ENCODE measurements around the gene UGT1A6. TPM values are rescaled to one million over a fixed set of nuclear protein-coding genes. Genes with fewer than 3 reads are reported as not detected.

UGT1A6 gene
- total RNA-seq, 1 donor, result not detected

DNA sequence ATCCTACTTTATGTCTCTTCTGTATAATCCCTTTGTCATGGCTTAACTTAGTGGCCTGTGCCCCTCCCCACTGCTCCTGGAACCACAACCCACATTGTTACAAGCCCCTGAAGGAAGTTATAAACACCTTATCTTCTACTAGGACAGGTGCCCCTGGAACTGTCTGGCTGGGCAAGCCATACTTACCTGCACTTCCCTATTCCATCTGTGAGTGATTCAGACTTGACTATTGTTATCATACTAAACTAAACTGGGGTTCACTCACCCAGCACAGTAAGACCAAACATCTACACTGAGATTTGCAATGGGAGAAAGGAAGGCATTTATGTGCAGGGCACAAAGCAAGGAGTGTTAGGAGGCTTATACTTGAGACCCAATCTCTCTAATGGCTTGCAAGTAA lies 3.7 kb upstream of the UGT1A6 start:
- peaks cover 8% of the 10 kb centered on the region for H3K27me3 ChIP-seq (ENCODE audit: insufficient read depth, low read length)
- no peak overlapping the region for H3K4me2 ChIP-seq (ENCODE audit: insufficient read depth, low read length)
- H2AFZ ChIP-seq (ENCODE audit: low read length), result no peak overlapping the region

DNA sequence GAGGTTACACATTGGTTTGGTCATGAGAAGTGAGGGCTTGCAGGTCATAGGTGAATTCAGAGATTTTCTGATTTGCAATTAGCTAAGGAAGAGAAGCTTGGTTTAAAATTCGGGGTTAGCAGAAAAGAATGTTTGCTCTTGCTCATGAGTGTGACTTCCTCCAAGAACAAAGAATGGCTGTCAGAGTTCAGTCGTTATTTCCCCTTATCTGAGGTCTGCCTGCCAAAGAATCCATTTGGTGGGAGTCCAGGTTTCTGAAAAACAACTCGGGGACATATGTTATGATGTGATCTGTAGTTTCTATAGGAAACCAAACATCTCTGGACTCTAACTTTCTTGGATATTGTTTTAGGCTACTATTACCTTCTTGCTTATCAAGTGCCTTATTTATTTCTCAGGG lies 3.2 kb upstream of the UGT1A6 start:
- no peak overlapping the region for H2AFZ ChIP-seq (ENCODE audit: low read length)
- no peaks in the 10 kb centered on the region for H4K20me1 ChIP-seq (ENCODE audit: insufficient read depth, low read length)
- TF ChIP-seq, protein P1, sequence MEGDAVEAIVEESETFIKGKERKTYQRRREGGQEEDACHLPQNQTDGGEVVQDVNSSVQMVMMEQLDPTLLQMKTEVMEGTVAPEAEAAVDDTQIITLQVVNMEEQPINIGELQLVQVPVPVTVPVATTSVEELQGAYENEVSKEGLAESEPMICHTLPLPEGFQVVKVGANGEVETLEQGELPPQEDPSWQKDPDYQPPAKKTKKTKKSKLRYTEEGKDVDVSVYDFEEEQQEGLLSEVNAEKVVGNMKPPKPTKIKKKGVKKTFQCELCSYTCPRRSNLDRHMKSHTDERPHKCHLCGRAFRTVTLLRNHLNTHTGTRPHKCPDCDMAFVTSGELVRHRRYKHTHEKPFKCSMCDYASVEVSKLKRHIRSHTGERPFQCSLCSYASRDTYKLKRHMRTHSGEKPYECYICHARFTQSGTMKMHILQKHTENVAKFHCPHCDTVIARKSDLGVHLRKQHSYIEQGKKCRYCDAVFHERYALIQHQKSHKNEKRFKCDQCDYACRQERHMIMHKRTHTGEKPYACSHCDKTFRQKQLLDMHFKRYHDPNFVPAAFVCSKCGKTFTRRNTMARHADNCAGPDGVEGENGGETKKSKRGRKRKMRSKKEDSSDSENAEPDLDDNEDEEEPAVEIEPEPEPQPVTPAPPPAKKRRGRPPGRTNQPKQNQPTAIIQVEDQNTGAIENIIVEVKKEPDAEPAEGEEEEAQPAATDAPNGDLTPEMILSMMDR (IDR thresholded peaks at IDR 0.05; ENCODE audit: extremely low read depth, low read depth, low read length), result no peak
- H3K27me3 ChIP-seq (ENCODE audit: insufficient read depth, low read length), result peaks cover 8% of the 10 kb centered on the region
- no peaks in the 10 kb centered on the region for H3K79me2 ChIP-seq (ENCODE audit: insufficient read depth, low read length)
- no peaks in the 10 kb centered on the region for H3K9me3 ChIP-seq (ENCODE audit: low read depth, low read length)
- H3K4me3 ChIP-seq (ENCODE audit: insufficient read depth, low read length), result no peak overlapping the region
- no peak overlapping the region for H3K4me2 ChIP-seq (ENCODE audit: insufficient read depth, low read length)
- H3K4me1 ChIP-seq (ENCODE audit: insufficient read depth, low read length), result peaks cover 6% of the 10 kb centered on the region
- H3K36me3 ChIP-seq (ENCODE audit: insufficient read depth, low read length), result no peaks in the 10 kb centered on the region
- no peak for DNase-seq (ENCODE audit: insufficient read length, low spot score, missing footprints)
- H3K27ac ChIP-seq (ENCODE audit: low read depth, low read length), result no peak overlapping the region

More for the DNA sequence above, 3.7 kb upstream of the UGT1A6 start:
- Histone ChIP-seq H3K27ac (ENCODE audit: low read depth, low read length) (no peak overlapping the region), H3K79me2 (ENCODE audit: insufficient read depth, low read length) (no peaks in the 10 kb centered on the region), H4K20me1 (ENCODE audit: insufficient read depth, low read length) (no peaks in the 10 kb centered on the region), H3K36me3 (ENCODE audit: insufficient read depth, low read length) (no peaks in the 10 kb centered on the region), H3K4me1 (ENCODE audit: insufficient read depth, low read length) (peaks cover 6% of the 10 kb centered on the region), H3K9me3 (ENCODE audit: low read depth, low read length) (no peaks in the 10 kb centered on the region), H3K4me3 (ENCODE audit: insufficient read depth, low read length) (no peak overlapping the region)
- TF ChIP-seq, protein P1 (IDR thresholded peaks at IDR 0.05; ENCODE audit: extremely low read depth, low read depth, low read length), result no peak
- no peak for DNase-seq (ENCODE audit: insufficient read length, low spot score, missing footprints)

DNA sequence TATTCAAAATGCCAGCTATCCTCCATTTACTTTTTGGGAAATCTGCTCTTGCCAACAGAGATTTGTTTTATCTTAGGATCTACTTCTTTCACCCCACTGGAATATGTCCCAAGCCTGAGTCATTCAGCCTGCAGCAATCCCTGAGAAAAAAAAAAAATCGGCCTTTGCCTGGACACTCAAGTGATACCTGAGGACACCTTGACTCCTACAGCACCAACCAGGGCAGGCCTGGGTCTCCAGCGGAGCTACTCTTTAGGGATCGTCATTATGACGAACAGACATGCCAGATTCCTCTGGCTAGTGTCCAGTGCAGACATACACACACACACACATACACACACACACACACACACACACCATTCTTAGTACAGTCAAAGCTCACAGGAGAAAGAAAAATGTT lies 2.2 kb upstream of the UGT1A6 start:
- no peaks in the 10 kb centered on the region for H3K36me3 ChIP-seq (ENCODE audit: insufficient read depth, low read length)
- no peaks in the 10 kb centered on the region for H4K20me1 ChIP-seq (ENCODE audit: insufficient read depth, low read length)
- no peaks in the 10 kb centered on the region for H3K9me3 ChIP-seq (ENCODE audit: low read depth, low read length)
- peaks cover 8% of the 10 kb centered on the region for H3K27me3 ChIP-seq (ENCODE audit: insufficient read depth, low read length)
- H3K4me2 ChIP-seq (ENCODE audit: insufficient read depth, low read length), result no peak overlapping the region
- no peak overlapping the region for H2AFZ ChIP-seq (ENCODE audit: low read length)
- H3K79me2 ChIP-seq (ENCODE audit: insufficient read depth, low read length), result no peaks in the 10 kb centered on the region
- TF ChIP-seq, protein P1 (IDR thresholded peaks at IDR 0.05; ENCODE audit: extremely low read depth, low read depth, low read length), result no peak
- DNase-seq (ENCODE audit: insufficient read length, low spot score, missing footprints), result no peak
- H3K4me3 ChIP-seq (ENCODE audit: insufficient read depth, low read length), result no peak overlapping the region
- peaks cover 6% of the 10 kb centered on the region for H3K4me1 ChIP-seq (ENCODE audit: insufficient read depth, low read length)
- H3K27ac ChIP-seq (ENCODE audit: low read depth, low read length), result no peak overlapping the region

DNA sequence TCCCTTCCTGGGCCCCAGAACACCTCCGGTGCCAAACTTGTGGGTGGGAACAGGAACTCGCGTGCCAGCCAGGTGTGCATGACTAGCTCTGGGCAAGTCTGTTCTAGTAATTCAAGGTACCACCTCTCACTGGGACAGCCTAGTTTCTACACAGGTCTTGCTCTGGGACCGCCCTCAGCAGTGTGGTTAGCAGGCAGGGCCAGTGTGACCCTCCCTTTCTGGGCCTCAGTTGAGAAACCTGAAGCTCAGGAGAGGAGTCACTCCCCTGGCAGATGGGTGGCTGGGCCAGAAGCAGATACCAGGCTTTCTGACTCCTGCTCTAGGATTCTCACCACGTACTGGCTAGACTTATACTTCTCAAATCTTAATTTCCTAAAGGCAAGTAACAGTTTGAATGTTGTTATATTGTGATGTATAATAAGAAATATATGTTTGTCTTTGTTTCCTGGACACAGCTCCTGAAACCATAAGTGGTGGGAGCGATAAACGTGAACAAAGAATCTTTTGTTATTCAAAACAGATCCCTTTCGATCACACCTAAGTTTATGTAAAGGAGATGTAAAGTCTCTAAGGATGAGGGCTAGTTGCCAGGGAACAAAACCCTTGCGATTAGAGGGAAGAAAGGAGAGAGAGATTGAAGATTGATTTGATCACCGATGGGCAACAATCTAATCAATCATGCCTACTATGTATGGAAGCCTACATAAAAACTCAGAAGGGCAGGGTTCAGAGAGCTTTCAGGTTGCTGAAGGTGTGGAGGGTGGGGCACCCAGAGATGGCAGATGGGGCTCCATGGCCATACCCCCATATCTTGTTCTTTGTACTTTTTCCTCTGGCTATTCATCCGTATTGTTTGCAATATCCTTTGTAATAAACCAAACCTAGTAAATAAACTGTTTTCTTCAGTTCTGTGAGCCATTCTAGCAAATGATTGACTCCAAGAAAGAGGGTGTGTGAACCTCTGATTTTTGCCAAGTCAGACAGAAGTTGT lies 952 bp upstream of the UGT1A6 start:
- Histone ChIP-seq H3K27me3 (ENCODE audit: insufficient read depth, low read length) (peaks cover 8% of the 10 kb centered on the region), H3K4me1 (ENCODE audit: insufficient read depth, low read length) (peaks cover 6% of the 10 kb centered on the region), H3K4me3 (ENCODE audit: insufficient read depth, low read length) (no peak overlapping the region), H3K36me3 (ENCODE audit: insufficient read depth, low read length) (no peaks in the 10 kb centered on the region), H3K27ac (ENCODE audit: low read depth, low read length) (no peak overlapping the region), H3K9me3 (ENCODE audit: low read depth, low read length) (no peaks in the 10 kb centered on the region), H3K4me2 (ENCODE audit: insufficient read depth, low read length) (no peak overlapping the region), H3K79me2 (ENCODE audit: insufficient read depth, low read length) (no peaks in the 10 kb centered on the region), H4K20me1 (ENCODE audit: insufficient read depth, low read length) (no peaks in the 10 kb centered on the region), H2AFZ (ENCODE audit: low read length) (no peak overlapping the region)
- DNase-seq (ENCODE audit: insufficient read length, low spot score, missing footprints), result no peak
- TF ChIP-seq, protein P1 (IDR thresholded peaks at IDR 0.05; ENCODE audit: extremely low read depth, low read depth, low read length), result no peak

Data from osteoblast (primary cell).